Caco-2 (cell line): ENCODE results near the gene NIT2. TPM values are rescaled to one million over a fixed set of nuclear protein-coding genes. Genes with fewer than 3 reads are reported as not detected.

Source experiments
- BruUV-seq: library from RNA; stranded (reverse); fragments of 400-500 nt; replicated peaks from 2 replicates; lab custom pipeline; 2021; lab: Mats Ljungman, UMichigan
- CTCF ChIA-PET: fragments of 300-600 bp; sonication (Branson Sonifier 250); formaldehyde crosslinking; loops from one replicate; lab custom pipeline; 2022; ENCODE audit warnings: antibody characterized with exemption; lab: Charles Lee
- POLR2A ChIA-PET: fragments of 300-600 bp; sonication (Branson Sonifier 250); formaldehyde crosslinking; loops from one replicate; lab custom pipeline; 2022; ENCODE audit warnings: antibody characterized with exemption; lab: Charles Lee
- DNase-seq, 2 experiments: peaks; one replicate each; pipeline versions ENCODE4 v3.0.0 to v3.0.0-alpha.2; 2020 to 2022
- H3K27me3 ChIP-seq: replicated peaks from 2 replicates; pipeline ENCODE4 v1.6.0; 2011; ENCODE audit warnings: low read length; ENCODE audit not compliant: control insufficient read depth, insufficient read depth
- H3K36me3 ChIP-seq: 2 replicates; pipeline ENCODE4 v1.5.1; 2011; ENCODE audit warnings: low read length; ENCODE audit not compliant: control insufficient read depth, insufficient read depth
- H3K4me1 ChIP-seq: fragments of 250-450 bp; sonication (Bioruptor Pico); 2 replicates; pipeline ENCODE4 v1.5.1; 2020; ENCODE audit warnings: mild to moderate bottlenecking
- H3K4me3 ChIP-seq: 2 replicates; pipeline ENCODE4 v1.5.1; 2011; ENCODE audit warnings: low read depth, mild to moderate bottlenecking, control low read depth, low read length
- H3K9me3 ChIP-seq: fragments of 250-450 bp; sonication (Bioruptor Pico); 2 replicates; pipeline ENCODE4 v1.5.1; 2020; ENCODE audit warnings: mild to moderate bottlenecking, moderate library complexity
- H3K27ac Mint-ChIP-seq: one replicate; pipeline ENCODE4 v1.8.0; 2022; ENCODE audit warnings: mixed read lengths; ENCODE audit not compliant: unreplicated experiment
- H3K27me3 Mint-ChIP-seq: one replicate; pipeline ENCODE4 v1.8.0; 2022; ENCODE audit warnings: mixed read lengths; ENCODE audit not compliant: insufficient read depth, unreplicated experiment
- H3K36me3 Mint-ChIP-seq: one replicate; pipeline ENCODE4 v1.8.0; 2022; ENCODE audit warnings: mild to moderate bottlenecking, mixed read lengths; ENCODE audit not compliant: insufficient read depth, unreplicated experiment
- H3K4me1 Mint-ChIP-seq: one replicate; pipeline ENCODE4 v1.8.0; 2022; ENCODE audit warnings: low read depth, mixed read lengths; ENCODE audit not compliant: unreplicated experiment
- H3K4me3 Mint-ChIP-seq: one replicate; pipeline ENCODE4 v1.8.0; 2022; ENCODE audit warnings: mild to moderate bottlenecking, moderate library complexity, mixed read lengths; ENCODE audit not compliant: unreplicated experiment
- H3K9me3 Mint-ChIP-seq: one replicate; pipeline ENCODE4 v1.8.0; 2022; ENCODE audit warnings: mixed read lengths; ENCODE audit not compliant: unreplicated experiment
- intact Hi-C: fragments of 100-400 bp; cut with micrococcal nuclease; formaldehyde crosslinking; loops from one replicate; pipeline ENCODE4 v1.10.0; 2022; ENCODE audit not compliant: unreplicated experiment
- total RNA-seq: library from RNA; stranded (reverse); gene quantifications from 2 replicates; pipeline ENCODE4 v1.2.3, GENCODE V29; 2022
- TF ChIP-seq, protein P1 (sequence below), 2 experiments: fragments of 200-600 bp in 1 of 2; IDR thresholded peaks; 1 replicate in 1 of 2; 2 replicates in 1 of 2; pipeline versions ENCODE4 v1.5.1 to v1.8.0; 2011 to 2022; ENCODE audit warnings: antibody characterized with exemption in 1 of 2, control low read depth in 1 of 2, inconsistent platforms in 1 of 2, low read depth in 1 of 2, low read length in 1 of 2, mild to moderate bottlenecking in 1 of 2, moderate library complexity in 1 of 2; ENCODE audit not compliant: insufficient read depth in 1 of 2, severe bottlenecking in 1 of 2, unreplicated experiment in 1 of 2

The NIT2 gene
- total RNA-seq, 1 experiment from 2014 or later = 64.1 TPM

GRCh38 chr3:100374521-100374920, 40.0 kb downstream of the NIT2 start:
- H3K27me3 ChIP-seq = no peaks in the 10 kb centered on the region
- no peaks in the 10 kb centered on the region for H3K4me1 ChIP-seq
- no peaks in the 10 kb centered on the region for H3K27me3 Mint-ChIP-seq
- H3K9me3 ChIP-seq = no peaks in the 10 kb centered on the region
- no peak overlapping the region for H3K4me3 ChIP-seq
- no peak overlapping the region for H3K27ac Mint-ChIP-seq
- H3K36me3 ChIP-seq = no peaks in the 10 kb centered on the region; the same call in 1 of the 2 replicates
- ChIA-PET CTCF (interaction anchor here (0.6 kb wide), 1 partner anchor 90 kb away, joined by 3 read pairs; no protein-coding TSS in a partner anchor), POLR2A (no interaction called here)
- no peak overlapping the region for H3K4me3 Mint-ChIP-seq
- TF ChIP-seq, protein P1, sequence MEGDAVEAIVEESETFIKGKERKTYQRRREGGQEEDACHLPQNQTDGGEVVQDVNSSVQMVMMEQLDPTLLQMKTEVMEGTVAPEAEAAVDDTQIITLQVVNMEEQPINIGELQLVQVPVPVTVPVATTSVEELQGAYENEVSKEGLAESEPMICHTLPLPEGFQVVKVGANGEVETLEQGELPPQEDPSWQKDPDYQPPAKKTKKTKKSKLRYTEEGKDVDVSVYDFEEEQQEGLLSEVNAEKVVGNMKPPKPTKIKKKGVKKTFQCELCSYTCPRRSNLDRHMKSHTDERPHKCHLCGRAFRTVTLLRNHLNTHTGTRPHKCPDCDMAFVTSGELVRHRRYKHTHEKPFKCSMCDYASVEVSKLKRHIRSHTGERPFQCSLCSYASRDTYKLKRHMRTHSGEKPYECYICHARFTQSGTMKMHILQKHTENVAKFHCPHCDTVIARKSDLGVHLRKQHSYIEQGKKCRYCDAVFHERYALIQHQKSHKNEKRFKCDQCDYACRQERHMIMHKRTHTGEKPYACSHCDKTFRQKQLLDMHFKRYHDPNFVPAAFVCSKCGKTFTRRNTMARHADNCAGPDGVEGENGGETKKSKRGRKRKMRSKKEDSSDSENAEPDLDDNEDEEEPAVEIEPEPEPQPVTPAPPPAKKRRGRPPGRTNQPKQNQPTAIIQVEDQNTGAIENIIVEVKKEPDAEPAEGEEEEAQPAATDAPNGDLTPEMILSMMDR (IDR thresholded peaks at IDR 0.05; ENCODE audit: insufficient read depth in 1 of 2, low read depth in 1 of 2, low read length in 1 of 2, severe bottlenecking in 1 of 2, unreplicated experiment in 1 of 2) = no peak
- H3K36me3 Mint-ChIP-seq = peaks cover 41% of the 10 kb centered on the region
- no peaks in the 10 kb centered on the region for H3K9me3 Mint-ChIP-seq
- BruUV-seq = no TSS peak
- intact Hi-C loops = no loop called here
- H3K4me1 Mint-ChIP-seq = no peaks in the 10 kb centered on the region
- no peak for DNase-seq

DNA sequence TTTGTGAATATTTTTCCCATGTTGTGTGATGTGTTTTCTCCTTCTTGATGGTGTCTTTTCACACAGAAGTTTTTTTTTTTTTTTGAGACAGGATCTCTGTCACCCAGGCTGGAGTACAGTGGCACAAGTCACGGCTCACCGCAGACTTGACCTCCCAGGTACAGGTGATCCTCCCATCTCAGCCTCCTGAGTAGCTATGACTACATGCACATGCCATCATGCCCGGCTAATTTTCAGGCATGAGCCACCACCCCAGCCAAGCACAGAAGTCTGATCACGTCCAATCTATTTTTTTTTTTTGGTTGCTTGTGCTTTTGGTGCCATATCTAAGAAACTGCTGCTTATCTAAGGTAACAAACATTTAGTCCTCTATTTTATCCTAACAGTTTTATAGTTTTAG, 41.7 kb downstream of the NIT2 start:
- H3K27me3 Mint-ChIP-seq = no peaks in the 10 kb centered on the region
- Histone ChIP-seq H3K4me1 (no peaks in the 10 kb centered on the region), H3K9me3 (no peaks in the 10 kb centered on the region), H3K36me3 (no peaks in the 10 kb centered on the region; the same call in 1 of the 2 replicates), H3K27me3 (no peaks in the 10 kb centered on the region), H3K4me3 (no peak overlapping the region)
- ChIA-PET CTCF (no interaction called here), POLR2A (no interaction called here)
- TF ChIP-seq, protein P1 (IDR thresholded peaks at IDR 0.05; ENCODE audit: insufficient read depth in 1 of 2, low read depth in 1 of 2, low read length in 1 of 2, severe bottlenecking in 1 of 2, unreplicated experiment in 1 of 2) = no peak
- H3K4me1 Mint-ChIP-seq = no peaks in the 10 kb centered on the region
- peaks cover 46% of the 10 kb centered on the region for H3K36me3 Mint-ChIP-seq
- BruUV-seq = no TSS peak
- no peaks in the 10 kb centered on the region for H3K9me3 Mint-ChIP-seq
- no peak overlapping the region for H3K27ac Mint-ChIP-seq
- DNase-seq = no peak
- intact Hi-C loops = no loop called here
- no peak overlapping the region for H3K4me3 Mint-ChIP-seq

- no TSS peak for BruUV-seq
- Mint-ChIP-seq H3K27me3 (no peaks in the 10 kb centered on the region), H3K4me1 (peaks cover 7% of the 10 kb centered on the region), H3K36me3 (peaks cover 40% of the 10 kb centered on the region), H3K27ac (no peak overlapping the region), H3K4me3 (no peak overlapping the region), H3K9me3 (no peaks in the 10 kb centered on the region)
- Histone ChIP-seq H3K9me3 (peaks cover 7% of the 10 kb centered on the region; the same call in 1 of the 2 replicates), H3K4me1 (peaks cover 16% of the 10 kb centered on the region), H3K27me3 (no peaks in the 10 kb centered on the region), H3K4me3 (no peak overlapping the region), H3K36me3 (peaks cover 2% of the 10 kb centered on the region; the same call in 1 of the 2 replicates)
- intact Hi-C loops = no loop called here
- TF ChIP-seq, protein P1 (IDR thresholded peaks at IDR 0.05; ENCODE audit: insufficient read depth in 1 of 2, low read depth in 1 of 2, low read length in 1 of 2, severe bottlenecking in 1 of 2, unreplicated experiment in 1 of 2) = no peak
- DNase-seq = no peak
- CTCF ChIA-PET = no interaction called here
- POLR2A ChIA-PET = no interaction called here
These were observed 50.4 kb downstream of the NIT2 start for GRCh38 chr3:100384733-100385525.
